WERI-Rb-1 (cell line): Measurements from ENCODE around the gene SCTR.

Experiments used
- DNase-seq: peaks from one replicate; pipeline ENCODE4 v3.0.0-alpha.2; 2020
- H3K27ac ChIP-seq: fragments of 250-450 bp; sonication (Bioruptor Pico); 2 replicates; pipeline ENCODE4 v1.5.1; 2020; ENCODE audit warnings: mild to moderate bottlenecking, moderate library complexity
- H3K27me3 ChIP-seq: fragments of 250-450 bp; sonication (Bioruptor Pico); 2 replicates; pipeline ENCODE4 v1.5.1; 2021; ENCODE audit warnings: mild to moderate bottlenecking, low read depth, moderate library complexity; ENCODE audit not compliant: insufficient read depth, severe bottlenecking
- H3K36me3 ChIP-seq: fragments of 250-450 bp; sonication (Bioruptor Pico); 2 replicates; pipeline ENCODE4 v1.5.1; 2020; ENCODE audit warnings: mild to moderate bottlenecking, moderate library complexity
- H3K4me3 ChIP-seq: 2 replicates; pipeline ENCODE4 v1.5.1; 2011; ENCODE audit warnings: low read depth, mild to moderate bottlenecking, control low read depth, low read length
- H3K9me3 ChIP-seq: fragments of 250-450 bp; sonication (Bioruptor Pico); 2 replicates; pipeline ENCODE4 v1.5.1; 2021; ENCODE audit warnings: mild to moderate bottlenecking, moderate library complexity; ENCODE audit not compliant: severe bottlenecking
- TF ChIP-seq, protein P1 (sequence below): IDR thresholded peaks from 2 replicates; pipeline ENCODE4 v1.5.1; 2011; ENCODE audit warnings: low read depth, mild to moderate bottlenecking, control low read depth, inconsistent platforms, low read length

SCTR gene

GRCh38 chr2:119550346-119550745, 26.1 kb upstream of the SCTR start:
- TF ChIP-seq, protein P1, sequence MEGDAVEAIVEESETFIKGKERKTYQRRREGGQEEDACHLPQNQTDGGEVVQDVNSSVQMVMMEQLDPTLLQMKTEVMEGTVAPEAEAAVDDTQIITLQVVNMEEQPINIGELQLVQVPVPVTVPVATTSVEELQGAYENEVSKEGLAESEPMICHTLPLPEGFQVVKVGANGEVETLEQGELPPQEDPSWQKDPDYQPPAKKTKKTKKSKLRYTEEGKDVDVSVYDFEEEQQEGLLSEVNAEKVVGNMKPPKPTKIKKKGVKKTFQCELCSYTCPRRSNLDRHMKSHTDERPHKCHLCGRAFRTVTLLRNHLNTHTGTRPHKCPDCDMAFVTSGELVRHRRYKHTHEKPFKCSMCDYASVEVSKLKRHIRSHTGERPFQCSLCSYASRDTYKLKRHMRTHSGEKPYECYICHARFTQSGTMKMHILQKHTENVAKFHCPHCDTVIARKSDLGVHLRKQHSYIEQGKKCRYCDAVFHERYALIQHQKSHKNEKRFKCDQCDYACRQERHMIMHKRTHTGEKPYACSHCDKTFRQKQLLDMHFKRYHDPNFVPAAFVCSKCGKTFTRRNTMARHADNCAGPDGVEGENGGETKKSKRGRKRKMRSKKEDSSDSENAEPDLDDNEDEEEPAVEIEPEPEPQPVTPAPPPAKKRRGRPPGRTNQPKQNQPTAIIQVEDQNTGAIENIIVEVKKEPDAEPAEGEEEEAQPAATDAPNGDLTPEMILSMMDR: no peak
- H3K27me3 ChIP-seq: no peaks in the 10 kb centered on the region
- H3K27ac ChIP-seq: no peak overlapping the region
- H3K4me3 ChIP-seq: no peak overlapping the region
- H3K36me3 ChIP-seq: no peaks in the 10 kb centered on the region
- H3K9me3 ChIP-seq: no peaks in the 10 kb centered on the region
- no peak for DNase-seq

DNA sequence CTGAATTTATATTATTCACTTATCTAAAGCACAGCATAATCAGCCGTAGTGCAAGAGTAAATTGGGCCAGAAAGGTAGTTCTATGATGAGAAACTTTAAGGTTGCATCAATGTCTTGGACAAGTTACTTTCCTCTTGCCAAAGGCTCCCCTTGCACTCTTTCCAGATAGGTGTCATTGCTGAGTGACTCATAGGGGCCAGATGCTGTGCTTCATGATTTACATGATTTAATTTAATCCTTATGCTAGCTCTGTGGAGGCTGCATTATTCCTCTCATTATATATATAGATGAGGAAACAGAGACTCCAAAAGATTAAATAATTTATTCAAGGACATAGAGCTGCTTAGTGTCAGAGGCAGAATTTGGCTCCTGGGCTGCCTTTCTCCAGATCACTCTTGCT, 25.0 kb upstream of the SCTR start:
- H3K27ac ChIP-seq: no peak overlapping the region
- H3K4me3 ChIP-seq: no peak overlapping the region
- H3K36me3 ChIP-seq: no peaks in the 10 kb centered on the region
- H3K9me3 ChIP-seq: no peaks in the 10 kb centered on the region
- TF ChIP-seq, protein P1: no peak
- no peaks in the 10 kb centered on the region for H3K27me3 ChIP-seq
- DNase-seq: no peak

DNA sequence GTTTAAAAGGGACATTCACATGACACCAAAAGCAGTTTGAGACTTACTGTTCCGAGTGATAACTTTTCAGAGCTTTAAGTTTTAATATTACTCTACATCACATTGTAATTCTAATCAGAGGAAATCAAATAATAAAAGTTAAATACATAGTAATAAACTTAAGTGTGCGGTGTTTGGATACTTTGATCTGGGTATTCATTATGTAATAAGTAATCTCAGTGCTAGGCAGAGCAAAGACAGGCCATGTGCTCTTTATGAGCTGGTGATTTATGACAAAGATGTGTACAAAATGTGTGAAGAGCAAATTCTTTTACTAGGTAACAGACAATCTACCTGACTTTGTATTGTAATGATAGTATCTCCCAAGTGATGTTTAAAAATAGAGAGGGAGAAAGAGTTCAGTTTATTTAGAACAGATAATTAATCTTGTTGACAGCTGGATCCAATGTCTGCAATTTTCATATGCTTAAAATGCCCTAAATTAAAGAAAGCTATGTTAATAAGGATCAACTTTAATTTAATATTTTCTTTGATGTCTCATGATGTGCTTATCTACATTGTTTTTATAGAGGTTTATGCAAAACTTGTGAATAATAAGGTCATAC, 24.3 kb upstream of the SCTR start:
- Histone ChIP-seq H3K27ac (no peak overlapping the region), H3K9me3 (no peaks in the 10 kb centered on the region), H3K36me3 (no peaks in the 10 kb centered on the region), H3K27me3 (no peaks in the 10 kb centered on the region), H3K4me3 (no peak overlapping the region)
- DNase-seq: no peak
- TF ChIP-seq, protein P1: no peak

- H3K27ac ChIP-seq: no peak overlapping the region
- TF ChIP-seq, protein P1: no peak
- H3K27me3 ChIP-seq: no peaks in the 10 kb centered on the region
- H3K4me3 ChIP-seq: no peak overlapping the region
- DNase-seq: peak; percentile 23
- H3K36me3 ChIP-seq: no peaks in the 10 kb centered on the region
- no peaks in the 10 kb centered on the region for H3K9me3 ChIP-seq
These were observed 22.1 kb upstream of the SCTR start for GRCh38 chr2:119546447-119546767.

DNA sequence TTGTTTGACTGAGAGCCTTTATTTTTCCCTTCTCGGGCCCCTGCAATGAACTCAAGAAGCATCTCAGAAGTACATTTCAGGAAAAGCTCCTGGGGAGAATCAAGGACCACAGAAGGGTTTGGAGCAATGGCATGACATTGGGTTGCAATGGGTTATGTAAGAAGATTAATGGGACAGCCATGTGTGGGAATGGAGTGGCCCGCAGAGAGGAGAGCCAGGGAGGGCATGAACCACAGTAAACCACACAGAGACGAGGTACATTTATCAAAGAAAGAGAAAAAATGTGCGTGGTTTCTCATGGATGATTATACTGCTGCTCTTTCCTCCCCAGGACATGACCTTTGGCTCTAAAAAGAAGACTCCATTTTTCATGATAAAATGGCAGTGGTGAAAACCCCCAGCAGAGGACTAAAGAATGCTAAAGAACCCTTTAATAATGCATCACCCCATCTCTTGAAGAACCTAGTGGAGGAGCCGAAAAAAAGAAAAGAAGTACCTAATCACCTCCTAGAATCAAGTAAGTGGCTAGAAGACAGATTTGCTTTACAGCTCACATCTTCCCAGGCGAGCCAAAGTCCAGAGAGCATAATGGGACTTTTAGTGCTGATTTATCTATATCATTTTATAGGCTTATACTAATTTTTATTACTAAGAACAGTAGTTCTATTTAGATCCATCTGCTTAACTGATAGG, 21.6 kb upstream of the SCTR start:
- H3K4me3 ChIP-seq: no peak overlapping the region
- TF ChIP-seq, protein P1: no peak
- DNase-seq: no peak
- H3K36me3 ChIP-seq: no peaks in the 10 kb centered on the region
- no peak overlapping the region for H3K27ac ChIP-seq
- H3K9me3 ChIP-seq: no peaks in the 10 kb centered on the region
- H3K27me3 ChIP-seq: no peaks in the 10 kb centered on the region
